Measurements from ENCODE around the gene MCF2L2. TPM values are rescaled to one million over a fixed set of nuclear protein-coding genes. Genes with fewer than 3 reads are reported as not detected.

The MCF2L2 gene
- total and polyA plus RNA-seq, 9 of the 15 experiments (the other 6 are each of a cell fraction or from before 2014, with no cell fraction given), result 0.56 to 4.2 (median 3.0) TPM

DNA sequence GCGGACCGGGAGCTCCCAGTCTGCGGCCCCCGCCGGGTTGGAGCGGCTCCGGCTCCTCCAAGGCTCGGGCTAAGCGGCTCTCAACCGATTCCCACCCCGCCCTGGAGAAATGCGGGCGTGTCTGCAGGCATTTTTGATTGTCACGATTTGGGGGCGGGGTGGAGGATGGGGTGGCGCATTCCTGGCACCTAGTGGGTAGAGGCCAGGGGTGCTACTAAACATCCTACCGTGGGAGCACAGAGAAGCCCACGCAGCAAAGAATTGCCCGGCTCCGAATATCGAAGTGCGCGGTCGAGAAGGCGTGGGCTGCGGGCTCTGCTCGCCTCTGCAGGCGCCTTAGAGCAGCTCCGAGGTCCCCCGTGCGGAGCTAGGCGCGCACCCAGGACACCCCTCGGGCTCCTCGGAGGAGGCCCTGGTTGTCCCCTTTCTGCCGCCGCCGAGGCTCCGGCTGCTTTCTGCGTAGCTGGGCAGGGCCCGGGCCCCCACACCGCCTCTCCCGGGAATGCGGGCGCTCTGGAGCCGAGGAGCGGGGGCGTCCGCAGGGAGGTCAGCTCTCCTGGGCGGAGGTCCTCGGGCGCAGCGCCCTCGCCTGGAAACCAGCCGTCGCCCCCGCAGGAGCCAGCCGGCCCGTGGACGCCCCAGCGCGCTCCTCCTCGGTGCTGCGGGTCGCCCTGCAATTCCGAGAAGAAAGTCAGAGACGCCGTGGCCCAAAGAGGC, 249.4 kb downstream of the MCF2L2 start (continued):
- TF ChIP-seq, protein P1, sequence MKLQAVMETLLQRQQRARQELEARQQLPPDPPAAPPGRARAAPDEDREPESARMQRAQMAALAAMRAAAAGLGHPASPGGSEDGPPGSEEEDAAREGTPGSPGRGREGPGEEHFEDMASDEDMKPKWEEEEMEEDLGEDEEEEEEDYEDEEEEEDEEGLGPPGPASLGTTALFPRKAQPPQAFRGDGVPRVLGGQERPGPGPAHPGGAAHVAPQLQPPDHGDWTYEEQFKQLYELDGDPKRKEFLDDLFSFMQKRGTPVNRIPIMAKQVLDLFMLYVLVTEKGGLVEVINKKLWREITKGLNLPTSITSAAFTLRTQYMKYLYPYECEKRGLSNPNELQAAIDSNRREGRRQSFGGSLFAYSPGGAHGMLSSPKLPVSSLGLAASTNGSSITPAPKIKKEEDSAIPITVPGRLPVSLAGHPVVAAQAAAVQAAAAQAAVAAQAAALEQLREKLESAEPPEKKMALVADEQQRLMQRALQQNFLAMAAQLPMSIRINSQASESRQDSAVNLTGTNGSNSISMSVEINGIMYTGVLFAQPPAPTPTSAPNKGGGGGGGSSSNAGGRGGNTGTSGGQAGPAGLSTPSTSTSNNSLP (IDR thresholded peaks at IDR 0.05; ENCODE audit: borderline replicate concordance, low read depth, low read length), result no peak

GRCh38 chr3:183178512-183178832, 249.9 kb downstream of the MCF2L2 start:
- WGBS (ENCODE audit: insufficient coverage, low coverage, missing lambda C conversion rate), result 0% methylated on average over 6 of the region's 6 CpGs
- intact Hi-C loops (cut with micrococcal nuclease) (loop anchor here (5.0 kb wide), 1 partner anchor 266 kb away; no protein-coding TSS in a partner anchor), in situ Hi-C loops (cut with MboI) (no loop called here)
- no peaks in the 10 kb centered on the region for H4K20me1 ChIP-seq (replicated peaks; ENCODE audit: control insufficient read depth, insufficient read depth, low read length)
- peak overlapping the region in 1 of 2 experiments; percentile 70; a peak in 2 of 4 replicates for H3K9ac ChIP-seq (ENCODE audit: insufficient read depth in 1 of 2, low read depth in 2 of 2, low read length in 2 of 2)
- no peak for ATAC-seq
- peak overlapping the region; percentile 80 for H3K4me2 ChIP-seq (ENCODE audit: insufficient read depth, low read length)
- ChIA-PET POLR2A (interaction anchor here (1.1 kb wide), 1 partner anchor 206 kb away, joined by 3 read pairs; no protein-coding TSS in a partner anchor), CTCF (ENCODE audit: low intra/inter-chr PET ratio) (interaction anchor here (0.8 kb wide), 1 partner anchor 56 kb away, joined by 4 read pairs; no protein-coding TSS in a partner anchor)
- no TSS peak for BruUV-seq (replicated peaks)
- no peaks in the 10 kb centered on the region for H3K9me3 ChIP-seq (replicated peaks; ENCODE audit: control insufficient read depth, insufficient read depth, low read depth, low read length)
- no peak for FAIRE-seq
- H3K9me1 ChIP-seq (ENCODE audit: control insufficient read depth, insufficient read depth, low read length), result no peaks in the 10 kb centered on the region
- no peak overlapping the region for H3K27ac ChIP-seq (ENCODE audit: extremely low read depth, low read depth, low read length)
- H3K79me2 ChIP-seq (ENCODE audit: control insufficient read depth, insufficient read depth, low read length), result no peaks in the 10 kb centered on the region
- H3K4me3 ChIP-seq, result peak overlapping the region; percentile 50
- no peaks in the 10 kb centered on the region for H3K36me3 ChIP-seq (ENCODE audit: control insufficient read depth, insufficient read depth, low read length)
- no peak for DNase-seq (ENCODE audit: extremely low read depth in 1 of 4, low spot score in 3 of 4)
- H2AFZ ChIP-seq (ENCODE audit: low read depth, low read length), result peak overlapping the region; percentile 78
- H3K27me3 ChIP-seq (ENCODE audit: control insufficient read depth in 2 of 2, insufficient read depth in 2 of 2, low read length in 2 of 2), result peaks cover 0 to 29% of the 10 kb centered on the region in 2 experiments; a peak in 3 of 5 replicates
- peaks cover 0 to 25% of the 10 kb centered on the region in 2 experiments; a peak in 2 of 5 replicates for H3K4me1 ChIP-seq (replicated peaks in 1 of 2; ENCODE audit: control insufficient read depth in 2 of 2, insufficient read depth in 2 of 2, low read length in 2 of 2)
- TF ChIP-seq ETS2 (tag; IDR thresholded peaks at IDR 0.05; ENCODE audit: borderline replicate concordance, poor library complexity, severe bottlenecking), result no peak
- TF ChIP-seq TOE1 (IDR thresholded peaks at IDR 0.05; ENCODE audit: borderline replicate concordance), result 0 out of 2 replicates have a peak, but pooled peaks have one; percentile 6
- no peak for TF ChIP-seq TOE1 (CRISPR knock-in tag; IDR thresholded peaks at IDR 0.05; ENCODE audit: borderline replicate concordance, low read depth)
- TF ChIP-seq ZBTB40 (IDR thresholded peaks at IDR 0.05), result peak; percentile 64; the same call in 1 of the 2 replicates
- no peak for TF ChIP-seq ZBTB40 (CRISPR knock-in tag; IDR thresholded peaks at IDR 0.05)
